MM.1S (cell line): ENCODE data around the gene VRTN.

Experiments
- DNase-seq: peaks from one replicate; pipeline ENCODE4 v3.0.0-alpha.2; 2015
- H2AFZ ChIP-seq: fragments of 300-600 bp; sonication (generic); 2 replicates; pipeline ENCODE4 v1.6.0; 2016; ENCODE audit warnings: antibody characterized with exemption, low read length
- H3F3A ChIP-seq: fragments of 300-600 bp; sonication (generic); 2 replicates; pipeline ENCODE4 v1.6.1; 2016; ENCODE audit warnings: mild to moderate bottlenecking, antibody characterized with exemption, low read length, moderate library complexity, mixed read lengths; ENCODE audit not compliant: insufficient read depth
- H3K27ac ChIP-seq: fragments of 300-600 bp; sonication (generic); 2 replicates; pipeline ENCODE4 v1.5.1; 2016; ENCODE audit warnings: mild to moderate bottlenecking, low read length
- H3K27me3 ChIP-seq: fragments of 300-600 bp; sonication (generic); replicated peaks from 2 replicates; pipeline ENCODE4 v1.6.0; 2016; ENCODE audit warnings: low read length; ENCODE audit not compliant: insufficient read depth
- H3K36me3 ChIP-seq: fragments of 300-600 bp; sonication (generic); replicated peaks from 2 replicates; pipeline ENCODE4 v1.6.1; 2016; ENCODE audit warnings: mild to moderate bottlenecking, low read length, mixed read lengths; ENCODE audit not compliant: insufficient read depth
- H3K4me1 ChIP-seq: fragments of 300-600 bp; sonication (generic); 2 replicates; pipeline ENCODE4 v1.6.1; 2016; ENCODE audit warnings: low read length, mixed read lengths
- H3K4me2 ChIP-seq: fragments of 300-600 bp; sonication (generic); 2 replicates; pipeline ENCODE4 v1.6.0; 2016; ENCODE audit warnings: low read depth, low read length
- H3K4me3 ChIP-seq: fragments of 300-600 bp; sonication (generic); 2 replicates; pipeline ENCODE4 v1.5.1; 2016; ENCODE audit warnings: low read length, mixed read lengths
- H3K79me2 ChIP-seq: fragments of 300-600 bp; sonication (generic); 2 replicates; pipeline ENCODE4 v1.6.1; 2016; ENCODE audit warnings: mixed run types, low read length, mixed read lengths
- H3K9ac ChIP-seq: fragments of 300-600 bp; sonication (generic); 2 replicates; pipeline ENCODE4 v1.6.1; 2016; ENCODE audit warnings: low read length, mixed read lengths
- H3K9me2 ChIP-seq: fragments of 300-600 bp; sonication (generic); replicated peaks from 2 replicates; pipeline ENCODE4 v1.6.1; 2016; ENCODE audit warnings: mild to moderate bottlenecking, low read length, mixed read lengths; ENCODE audit not compliant: insufficient read depth
- H3K9me3 ChIP-seq: fragments of 300-600 bp; sonication (generic); replicated peaks from 2 replicates; pipeline ENCODE4 v1.6.1; 2016; ENCODE audit warnings: mild to moderate bottlenecking, low read length, mixed read lengths; ENCODE audit not compliant: insufficient read depth
- H4K20me1 ChIP-seq: fragments of 300-600 bp; sonication (generic); 2 replicates; pipeline ENCODE4 v1.6.1; 2016; ENCODE audit warnings: mild to moderate bottlenecking, low read length, moderate library complexity, mixed read lengths; ENCODE audit not compliant: insufficient read depth
- EZH2 ChIP-seq: fragments of 300-600 bp; sonication (generic); optimal IDR thresholded peaks from 2 replicates; pipeline ENCODE3; 2017; ENCODE audit warnings: low read depth, mild to moderate bottlenecking, antibody characterized with exemption, low read length, mixed read lengths
- EZH2phosphoT487 ChIP-seq: fragments of 300-600 bp; sonication (generic); IDR thresholded peaks from 2 replicates; pipeline ENCODE4 v1.6.1; 2018; ENCODE audit warnings: antibody characterized with exemption, low read length
- TF ChIP-seq, protein P1 (sequence below): fragments of 300-600 bp; sonication (generic); IDR thresholded peaks from 2 replicates; pipeline ENCODE4 v1.5.1; 2016; ENCODE audit warnings: antibody characterized with exemption, low read length, mixed read lengths

The VRTN gene

GRCh38 chr14:74401504-74402241, 53.4 kb downstream of the VRTN start:
- H3K4me1 ChIP-seq = peaks cover 5% of the 10 kb centered on the region
- H3K27me3 ChIP-seq = no peaks in the 10 kb centered on the region
- no peaks in the 10 kb centered on the region for H4K20me1 ChIP-seq
- H3K27ac ChIP-seq = peak overlapping the region; percentile 66
- H3K9me3 ChIP-seq = no peaks in the 10 kb centered on the region
- peak overlapping the region; percentile 98 for H3K4me2 ChIP-seq
- peaks cover 7% of the 10 kb centered on the region for H3F3A ChIP-seq
- no peaks in the 10 kb centered on the region for H3K36me3 ChIP-seq
- TF ChIP-seq, protein P1, sequence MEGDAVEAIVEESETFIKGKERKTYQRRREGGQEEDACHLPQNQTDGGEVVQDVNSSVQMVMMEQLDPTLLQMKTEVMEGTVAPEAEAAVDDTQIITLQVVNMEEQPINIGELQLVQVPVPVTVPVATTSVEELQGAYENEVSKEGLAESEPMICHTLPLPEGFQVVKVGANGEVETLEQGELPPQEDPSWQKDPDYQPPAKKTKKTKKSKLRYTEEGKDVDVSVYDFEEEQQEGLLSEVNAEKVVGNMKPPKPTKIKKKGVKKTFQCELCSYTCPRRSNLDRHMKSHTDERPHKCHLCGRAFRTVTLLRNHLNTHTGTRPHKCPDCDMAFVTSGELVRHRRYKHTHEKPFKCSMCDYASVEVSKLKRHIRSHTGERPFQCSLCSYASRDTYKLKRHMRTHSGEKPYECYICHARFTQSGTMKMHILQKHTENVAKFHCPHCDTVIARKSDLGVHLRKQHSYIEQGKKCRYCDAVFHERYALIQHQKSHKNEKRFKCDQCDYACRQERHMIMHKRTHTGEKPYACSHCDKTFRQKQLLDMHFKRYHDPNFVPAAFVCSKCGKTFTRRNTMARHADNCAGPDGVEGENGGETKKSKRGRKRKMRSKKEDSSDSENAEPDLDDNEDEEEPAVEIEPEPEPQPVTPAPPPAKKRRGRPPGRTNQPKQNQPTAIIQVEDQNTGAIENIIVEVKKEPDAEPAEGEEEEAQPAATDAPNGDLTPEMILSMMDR = no peak
- TF ChIP-seq EZH2phosphoT487 = no peak
- TF ChIP-seq EZH2 = no peak
- H2AFZ ChIP-seq = peak overlapping the region; percentile 80
- peak; percentile 76 for DNase-seq
- peak overlapping the region; percentile 34 for H3K4me3 ChIP-seq
- no peaks in the 10 kb centered on the region for H3K79me2 ChIP-seq
- H3K9ac ChIP-seq = peak overlapping the region; percentile 42; the same call in 1 of the 2 replicates
- no peaks in the 10 kb centered on the region for H3K9me2 ChIP-seq

GRCh38 chr14:74402401-74403251, 54.4 kb downstream of the VRTN start:
- H3K4me3 ChIP-seq = peak overlapping the region; percentile 34; the same call in 1 of the 2 replicates
- peak overlapping the region; percentile 72 for H2AFZ ChIP-seq

GRCh38 chr14:74403619-74404417, 55.5 kb downstream of the VRTN start:
- H3K27me3 ChIP-seq = no peaks in the 10 kb centered on the region
- H3F3A ChIP-seq = peaks cover 7% of the 10 kb centered on the region
- no peak overlapping the region for H3K9ac ChIP-seq
- TF ChIP-seq EZH2 (no peak), EZH2phosphoT487 (no peak)
- TF ChIP-seq, protein P1 = no peak
- no peaks in the 10 kb centered on the region for H3K79me2 ChIP-seq
- H4K20me1 ChIP-seq = no peaks in the 10 kb centered on the region
- H3K9me2 ChIP-seq = no peaks in the 10 kb centered on the region
- H3K4me1 ChIP-seq = peaks cover 5% of the 10 kb centered on the region
- no peak overlapping the region for H3K27ac ChIP-seq
- no peaks in the 10 kb centered on the region for H3K36me3 ChIP-seq
- H3K9me3 ChIP-seq = no peaks in the 10 kb centered on the region
- no peak overlapping the region for H3K4me3 ChIP-seq
- no peak for DNase-seq
- no peak overlapping the region for H2AFZ ChIP-seq
- no peak overlapping the region for H3K4me2 ChIP-seq

More at GRCh38 chr14:74402401-74403251, 54.4 kb downstream of the VRTN start:
- TF ChIP-seq, protein P1 = no peak
- TF ChIP-seq EZH2 = no peak
- no peak for TF ChIP-seq EZH2phosphoT487
- Histone ChIP-seq H3K9me3 (no peaks in the 10 kb centered on the region), H3K4me2 (peak overlapping the region; percentile 98), H4K20me1 (no peaks in the 10 kb centered on the region), H3K27me3 (no peaks in the 10 kb centered on the region), H3K79me2 (no peaks in the 10 kb centered on the region), H3K9ac (no peak overlapping the region; the same call in 1 of the 2 replicates), H3F3A (peaks cover 7% of the 10 kb centered on the region), H3K36me3 (no peaks in the 10 kb centered on the region), H3K4me1 (peaks cover 5% of the 10 kb centered on the region), H3K9me2 (no peaks in the 10 kb centered on the region), H3K27ac (peak overlapping the region; percentile 66; the same call in 1 of the 2 replicates)
- no peak for DNase-seq
